ENCODE data around the gene ZFAND4. TPM values are rescaled to one million over a fixed set of nuclear protein-coding genes. Genes with fewer than 3 reads are reported as not detected.
A peak's percentile ranks its signal among the peaks of the same experiment; 100 is the strongest.

Gene ZFAND4
- total RNA-seq, 2 experiments from 2014 or later = 11.5 to 11.9 TPM

- Mint-ChIP-seq H3K27me3 (no peaks in the 10 kb centered on the region), H3K4me3 (no peak overlapping the region), H3K4me1 (peaks cover 30% of the 10 kb centered on the region), H3K27ac (no peak overlapping the region), H3K36me3 (ENCODE audit: low read depth) (peaks cover 11% of the 10 kb centered on the region), H3K9me3 (ENCODE audit: low read depth) (peaks cover 15% of the 10 kb centered on the region)
- ATAC-seq (no peak), DNase-seq (no peak)
- intact Hi-C loops (cut with DNase I, micrococcal nuclease) = loop anchor here in 1 of 2 experiments (10.0 kb wide), 1 partner anchor 584 kb away; the partner anchor contains the start of gene ZNF22
- ChIA-PET CTCF (interaction anchor here (0.7 to 1.3 kb wide), 2 partner anchors 8 to 431 kb away, joined by 3 read pairs; no protein-coding TSS in a partner anchor), POLR2A (no interaction called here)
These were observed 83.6 kb downstream of the ZFAND4 start for GRCh38 chr10:45589009-45589408.

GRCh38 chr10:45586028-45586824 is 86.3 kb downstream of the ZFAND4 start:
- no peak overlapping the region for H3K4me3 Mint-ChIP-seq
- peak; percentile 30 for ATAC-seq
- H3K27ac Mint-ChIP-seq = no peak overlapping the region
- H3K4me1 Mint-ChIP-seq = peaks cover 19% of the 10 kb centered on the region
- intact Hi-C loops (cut with DNase I, micrococcal nuclease) = loop anchor here in 1 of 2 experiments (10.0 kb wide), 1 partner anchor 581 kb away; the partner anchor contains the start of gene ZNF22
- ChIA-PET CTCF (no interaction called here), POLR2A (no interaction called here)
- peaks cover 18% of the 10 kb centered on the region for H3K9me3 Mint-ChIP-seq (ENCODE audit: low read depth)
- peaks cover 13% of the 10 kb centered on the region for H3K36me3 Mint-ChIP-seq (ENCODE audit: low read depth)
- DNase-seq = no peak
- no peaks in the 10 kb centered on the region for H3K27me3 Mint-ChIP-seq

GRCh38 chr10:45585131-45585530 is 87.4 kb downstream of the ZFAND4 start:
- H3K36me3 Mint-ChIP-seq (ENCODE audit: low read depth) = peaks cover 11% of the 10 kb centered on the region
- H3K27me3 Mint-ChIP-seq = no peaks in the 10 kb centered on the region
- H3K27ac Mint-ChIP-seq = no peak overlapping the region
- POLR2A ChIA-PET = no interaction called here
- CTCF ChIA-PET = interaction anchor here (0.9 kb wide), 1 partner anchor 40 kb away, joined by 3 read pairs; no protein-coding TSS in a partner anchor
- DNase-seq = no peak
- H3K9me3 Mint-ChIP-seq (ENCODE audit: low read depth) = peaks cover 18% of the 10 kb centered on the region
- H3K4me3 Mint-ChIP-seq = no peak overlapping the region
- no peak for ATAC-seq
- peaks cover 27% of the 10 kb centered on the region for H3K4me1 Mint-ChIP-seq
- intact Hi-C loops (cut with DNase I, micrococcal nuclease) = loop anchor here in 1 of 2 experiments (10.0 kb wide), 1 partner anchor 580 kb away; the partner anchor contains the start of gene ZNF22

GRCh38 chr10:45582386-45582781 is 90.2 kb downstream of the ZFAND4 start:
- ChIA-PET POLR2A (no interaction called here), CTCF (interaction anchor here (1.4 kb wide), 1 partner anchor 118 kb away, joined by 3 read pairs; no protein-coding TSS in a partner anchor)
- Mint-ChIP-seq H3K36me3 (ENCODE audit: low read depth) (peaks cover 10% of the 10 kb centered on the region), H3K9me3 (ENCODE audit: low read depth) (peaks cover 16% of the 10 kb centered on the region), H3K27ac (peak overlapping the region; percentile 22), H3K4me1 (peaks cover 40% of the 10 kb centered on the region), H3K4me3 (no peak overlapping the region), H3K27me3 (no peaks in the 10 kb centered on the region)
- intact Hi-C loops (cut with DNase I, micrococcal nuclease) = loop anchor here (5.0 to 10.0 kb wide), 3 partner anchors 90 to 578 kb away; partner anchors contain the start of genes ZFAND4 (in 1 of the 2) and ZNF22 (in 1 of the 2)
- ATAC-seq = no peak
- no peak for DNase-seq

GRCh38 chr10:45581582-45582385 is 90.8 kb downstream of the ZFAND4 start:
- DNase-seq = peak; percentile 22
- intact Hi-C loops (cut with DNase I, micrococcal nuclease) = loop anchor here (1.0 to 10.0 kb wide), 5 partner anchors 12 to 577 kb away; partner anchors contain the start of genes ZFAND4 (in 1 of the 2) and ZNF22 (in 1 of the 2)
- Mint-ChIP-seq H3K9me3 (ENCODE audit: low read depth) (peaks cover 14% of the 10 kb centered on the region), H3K27me3 (no peaks in the 10 kb centered on the region), H3K27ac (peak overlapping the region; percentile 95), H3K4me3 (peak overlapping the region; percentile 23), H3K36me3 (ENCODE audit: low read depth) (peaks cover 8% of the 10 kb centered on the region), H3K4me1 (peaks cover 40% of the 10 kb centered on the region)
- ChIA-PET POLR2A (no interaction called here), CTCF (interaction anchor here (0.7 to 1.5 kb wide), 5 partner anchors 12 to 117 kb away, joined by 3 to 6 read pairs (median 3); no protein-coding TSS in a partner anchor)
- ATAC-seq = peak; percentile 66

- ChIA-PET POLR2A (interaction anchor here (0.9 kb wide), 1 partner anchor 13 kb away, joined by 5 read pairs; no protein-coding TSS in a partner anchor), CTCF (interaction anchor here (0.6 to 1.5 kb wide), 9 partner anchors 13 to 331 kb away, joined by 3 to 6 read pairs (median 3); no protein-coding TSS in a partner anchor)
- peaks cover 8% of the 10 kb centered on the region for H3K36me3 Mint-ChIP-seq (ENCODE audit: low read depth)
- peaks cover 12% of the 10 kb centered on the region for H3K9me3 Mint-ChIP-seq (ENCODE audit: low read depth)
- peak overlapping the region; percentile 95 for H3K27ac Mint-ChIP-seq
- DNase-seq = no peak
- no peaks in the 10 kb centered on the region for H3K27me3 Mint-ChIP-seq
- peaks cover 40% of the 10 kb centered on the region for H3K4me1 Mint-ChIP-seq
- intact Hi-C loops (cut with DNase I, micrococcal nuclease) = loop anchor here (1.0 to 10.0 kb wide), 5 partner anchors 12 to 576 kb away; partner anchors contain the start of genes ZFAND4 (in 1 of the 2) and ZNF22 (in 1 of the 2)
- peak; percentile 43 for ATAC-seq
- H3K4me3 Mint-ChIP-seq = peak overlapping the region; percentile 76
These were observed 91.4 kb downstream of the ZFAND4 start for GRCh38 chr10:45581216-45581549.

- POLR2A ChIA-PET = interaction anchor here (0.9 kb wide), 1 partner anchor 14 kb away, joined by 5 read pairs; no protein-coding TSS in a partner anchor
- CTCF ChIA-PET = interaction anchor here (0.6 to 1.5 kb wide), 10 partner anchors 8 to 331 kb away, joined by 3 to 7 read pairs (median 3); no protein-coding TSS in a partner anchor
- peaks cover 37% of the 10 kb centered on the region for H3K4me1 Mint-ChIP-seq
- intact Hi-C loops (cut with DNase I, micrococcal nuclease) = loop anchor here (1.0 to 10.0 kb wide), 6 partner anchors 13 to 576 kb away; partner anchors contain the start of genes ZFAND4 (in 1 of the 2) and ZNF22 (in 1 of the 2)
- peaks cover 6% of the 10 kb centered on the region for H3K36me3 Mint-ChIP-seq (ENCODE audit: low read depth)
- peak overlapping the region; percentile 76 for H3K4me3 Mint-ChIP-seq
- peak overlapping the region; percentile 95 for H3K27ac Mint-ChIP-seq
- H3K9me3 Mint-ChIP-seq (ENCODE audit: low read depth) = peaks cover 9% of the 10 kb centered on the region
- peak; percentile 41 for DNase-seq
- H3K27me3 Mint-ChIP-seq = no peaks in the 10 kb centered on the region
- peak; percentile 68 for ATAC-seq
These were observed 92.0 kb downstream of the ZFAND4 start for GRCh38 chr10:45580371-45581215.

GRCh38 chr10:45578384-45578971 is 94.1 kb downstream of the ZFAND4 start:
- POLR2A ChIA-PET = no interaction called here

GRCh38 chr10:45575966-45576597 is 96.5 kb downstream of the ZFAND4 start:
- CTCF ChIA-PET = interaction anchor here (0.7 kb wide), 1 partner anchor 20 kb away, joined by 3 read pairs; no protein-coding TSS in a partner anchor
- Mint-ChIP-seq H3K36me3 (ENCODE audit: low read depth) (no peaks in the 10 kb centered on the region), H3K4me3 (no peak overlapping the region), H3K4me1 (peaks cover 25% of the 10 kb centered on the region), H3K9me3 (ENCODE audit: low read depth) (no peaks in the 10 kb centered on the region), H3K27me3 (no peaks in the 10 kb centered on the region), H3K27ac (no peak overlapping the region)
- ATAC-seq (no peak), DNase-seq (no peak)
- intact Hi-C loops (cut with DNase I, micrococcal nuclease) = no loop called here
- POLR2A ChIA-PET = no interaction called here

More at GRCh38 chr10:45578384-45578971, 94.1 kb downstream of the ZFAND4 start:
- intact Hi-C loops (cut with DNase I, micrococcal nuclease) = no loop called here
- Mint-ChIP-seq H3K9me3 (ENCODE audit: low read depth) (no peaks in the 10 kb centered on the region), H3K36me3 (ENCODE audit: low read depth) (no peaks in the 10 kb centered on the region), H3K4me1 (peaks cover 33% of the 10 kb centered on the region), H3K27me3 (no peaks in the 10 kb centered on the region), H3K4me3 (no peak overlapping the region), H3K27ac (no peak overlapping the region)
- CTCF ChIA-PET = interaction anchor here (1.1 to 1.6 kb wide), 2 partner anchors 13 to 15 kb away, joined by 3 to 4 read pairs; no protein-coding TSS in a partner anchor
- DNase-seq = no peak
- no peak for ATAC-seq
